GM12892 (cell line): ENCODE data around the gene BLMH. TPM values are rescaled to one million over a fixed set of nuclear protein-coding genes. Genes with fewer than 3 reads are reported as not detected.
A peak's percentile ranks its signal among the peaks of the same experiment; 100 is the strongest.

Experiments
- DNase-seq: peaks from one replicate; pipeline ENCODE4 v3.0.0; 2011; ENCODE audit not compliant: insufficient read length
- FAIRE-seq: peaks from 2 replicates; lab custom pipeline; 2011; peaks lifted over from hg19 to GRCh38; lab: Jason Lieb, UNC
- POLR2A ChIP-seq: IDR thresholded peaks from 2 replicates; pipeline ENCODE4 v1.6.1; 2011; ENCODE audit warnings: low read depth, low read length, control low read depth
- POLR2AphosphoS5 ChIP-seq: IDR thresholded peaks from 2 replicates; pipeline ENCODE4 v1.6.1; 2011; ENCODE audit warnings: low read depth, low read length, control low read depth
- TAF1 ChIP-seq: IDR thresholded peaks from 2 replicates; pipeline ENCODE4 v1.6.1; 2011; ENCODE audit warnings: low read depth, mild to moderate bottlenecking, control low read depth, low read length, borderline replicate concordance
- polyA plus RNA-seq: library from polyadenylated mRNA; unstranded; fragments of >200 nt; gene quantifications from one replicate; pipeline ENCODE4 v1.2.1, GENCODE V29; 2012; ENCODE audit warnings: missing spikeins, inconsistent platforms; ENCODE audit not compliant: missing spikeins

The BLMH gene, protein sequence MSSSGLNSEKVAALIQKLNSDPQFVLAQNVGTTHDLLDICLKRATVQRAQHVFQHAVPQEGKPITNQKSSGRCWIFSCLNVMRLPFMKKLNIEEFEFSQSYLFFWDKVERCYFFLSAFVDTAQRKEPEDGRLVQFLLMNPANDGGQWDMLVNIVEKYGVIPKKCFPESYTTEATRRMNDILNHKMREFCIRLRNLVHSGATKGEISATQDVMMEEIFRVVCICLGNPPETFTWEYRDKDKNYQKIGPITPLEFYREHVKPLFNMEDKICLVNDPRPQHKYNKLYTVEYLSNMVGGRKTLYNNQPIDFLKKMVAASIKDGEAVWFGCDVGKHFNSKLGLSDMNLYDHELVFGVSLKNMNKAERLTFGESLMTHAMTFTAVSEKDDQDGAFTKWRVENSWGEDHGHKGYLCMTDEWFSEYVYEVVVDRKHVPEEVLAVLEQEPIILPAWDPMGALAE
- 35.6 TPM for polyA plus RNA-seq

DNA sequence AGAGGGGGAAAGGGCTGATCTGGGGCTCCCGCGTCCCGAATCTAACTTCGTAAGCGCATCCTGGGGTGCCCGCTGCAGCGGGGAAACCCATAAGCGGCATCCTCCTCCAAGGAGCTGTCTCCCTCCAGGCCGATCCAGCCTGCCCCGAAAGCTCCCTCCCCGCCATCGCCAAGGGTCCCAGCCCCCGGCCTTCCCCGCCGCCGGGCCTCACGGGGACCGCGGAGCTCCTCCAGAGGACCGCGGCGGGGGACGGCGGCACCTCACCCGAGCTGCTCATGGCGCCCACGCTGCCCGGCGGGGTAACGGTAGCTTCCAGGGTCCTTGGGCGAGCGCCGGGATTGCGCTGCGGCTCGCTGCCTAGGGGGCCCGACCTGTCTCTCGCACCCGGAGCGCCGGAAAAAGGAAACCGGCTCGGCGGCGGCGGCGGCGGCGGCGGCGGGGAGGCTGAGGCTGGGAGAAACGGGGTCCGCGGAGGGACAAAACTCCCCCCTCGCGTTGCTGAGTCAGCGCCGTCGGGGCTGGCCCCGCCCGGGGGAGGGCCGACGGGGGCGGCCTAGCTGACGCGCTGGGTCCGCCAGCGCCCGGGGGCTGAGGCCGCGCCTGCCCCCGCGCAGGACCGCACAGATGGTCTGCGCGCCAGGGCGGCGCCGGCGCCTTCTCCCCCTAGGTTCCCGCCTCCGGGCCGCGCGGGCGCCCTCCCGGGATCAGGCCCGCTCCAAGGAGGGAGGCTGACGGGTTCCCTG is at the start of gene BLMH:
TSS of gene BLMH (minus strand) at position 402 of the 743 bp plus-strand sequence. CDS start at position 277, 125 bp downstream.
- TF ChIP-seq POLR2AphosphoS5 (no peak), POLR2A (peak; percentile 79), TAF1 (peak; percentile 50; the same call in 1 of the 2 replicates)
- peak; percentile 90 for DNase-seq
- FAIRE-seq, result peak; percentile 84

DNA sequence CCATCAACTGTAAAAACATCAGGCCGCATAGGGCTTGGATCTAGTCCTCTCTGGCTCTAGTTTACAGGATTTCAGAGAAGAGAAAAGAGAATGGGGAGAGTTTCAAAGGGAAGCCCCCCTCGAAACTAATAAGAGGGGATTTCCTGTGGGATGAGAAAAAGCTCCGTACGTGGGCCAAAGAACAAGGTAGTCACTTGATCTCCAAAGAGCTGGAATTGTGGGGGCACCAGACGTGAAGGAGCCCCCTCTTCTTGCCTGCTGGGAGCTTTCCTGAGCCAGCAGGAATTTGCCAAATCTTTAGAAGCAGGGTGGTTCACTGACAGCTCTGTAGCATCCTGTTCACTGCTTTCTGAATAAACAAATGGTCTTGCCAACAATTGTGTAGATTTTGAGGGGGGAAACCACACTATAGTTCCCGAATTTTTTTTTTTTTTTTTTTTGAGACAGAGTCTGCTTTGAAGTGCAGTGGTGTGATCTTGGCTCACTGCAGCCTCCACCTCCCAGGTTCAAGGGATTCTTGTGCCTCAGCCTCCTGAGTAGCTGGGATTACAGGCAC is 49.1 kb upstream of the BLMH start:
- FAIRE-seq (no peak), DNase-seq (no peak)
- TF ChIP-seq POLR2AphosphoS5, result no peak
- no peak for TF ChIP-seq POLR2A
- no peak for TF ChIP-seq TAF1

DNA sequence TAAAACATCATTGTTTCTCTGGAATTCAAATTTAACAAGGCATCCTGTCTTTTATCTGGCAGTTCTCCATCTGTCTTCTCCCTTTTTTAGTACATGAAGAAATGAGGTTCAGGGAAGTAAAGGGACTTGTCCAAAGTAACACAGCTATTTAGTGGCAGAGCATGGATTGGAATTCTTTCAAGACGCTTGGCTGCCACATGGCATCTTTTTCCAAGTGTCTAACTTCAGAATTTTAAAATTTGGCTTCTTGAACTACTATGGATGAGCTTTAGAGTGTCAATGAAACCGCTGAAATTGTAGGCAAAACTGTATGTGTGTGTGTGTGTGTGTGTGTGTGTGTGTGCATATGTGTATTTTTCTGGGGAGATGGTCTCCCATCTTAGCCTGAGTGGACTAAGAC is 47.3 kb upstream of the BLMH start:
- TF ChIP-seq POLR2AphosphoS5 (no peak), POLR2A (no peak), TAF1 (no peak)
- DNase-seq (no peak), FAIRE-seq (no peak)

DNA sequence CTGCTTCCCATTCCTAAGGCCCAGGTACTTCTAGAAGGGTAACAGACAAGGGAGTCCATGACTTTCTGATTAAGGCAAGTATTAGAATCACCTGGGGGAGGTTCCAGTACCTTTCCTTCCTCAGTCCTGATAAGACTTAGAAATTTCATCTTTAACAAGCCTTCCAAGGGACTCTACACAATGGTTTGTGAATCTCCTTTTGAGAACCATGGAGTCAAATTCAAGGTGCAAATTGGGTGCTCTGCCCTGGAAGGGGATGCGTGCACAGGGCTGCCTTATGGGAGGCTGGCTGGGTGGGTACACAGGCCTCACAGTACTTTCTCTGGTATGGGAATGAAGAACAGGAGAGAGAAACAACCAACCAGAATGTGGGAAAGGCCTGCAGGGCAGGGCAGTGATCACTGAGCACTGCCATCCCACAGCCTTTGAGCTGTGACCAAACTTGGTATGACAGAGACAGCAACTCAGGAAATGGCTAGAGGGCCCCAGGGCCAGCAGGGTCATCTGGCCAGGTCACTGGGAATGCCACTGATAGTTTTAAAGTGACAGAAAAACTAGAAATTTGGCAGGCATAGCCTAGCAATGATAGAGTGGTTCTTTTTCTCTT is 45.8 kb upstream of the BLMH start:
- DNase-seq (no peak), FAIRE-seq (no peak)
- TF ChIP-seq TAF1 (no peak), POLR2A (no peak), POLR2AphosphoS5 (no peak)

DNA sequence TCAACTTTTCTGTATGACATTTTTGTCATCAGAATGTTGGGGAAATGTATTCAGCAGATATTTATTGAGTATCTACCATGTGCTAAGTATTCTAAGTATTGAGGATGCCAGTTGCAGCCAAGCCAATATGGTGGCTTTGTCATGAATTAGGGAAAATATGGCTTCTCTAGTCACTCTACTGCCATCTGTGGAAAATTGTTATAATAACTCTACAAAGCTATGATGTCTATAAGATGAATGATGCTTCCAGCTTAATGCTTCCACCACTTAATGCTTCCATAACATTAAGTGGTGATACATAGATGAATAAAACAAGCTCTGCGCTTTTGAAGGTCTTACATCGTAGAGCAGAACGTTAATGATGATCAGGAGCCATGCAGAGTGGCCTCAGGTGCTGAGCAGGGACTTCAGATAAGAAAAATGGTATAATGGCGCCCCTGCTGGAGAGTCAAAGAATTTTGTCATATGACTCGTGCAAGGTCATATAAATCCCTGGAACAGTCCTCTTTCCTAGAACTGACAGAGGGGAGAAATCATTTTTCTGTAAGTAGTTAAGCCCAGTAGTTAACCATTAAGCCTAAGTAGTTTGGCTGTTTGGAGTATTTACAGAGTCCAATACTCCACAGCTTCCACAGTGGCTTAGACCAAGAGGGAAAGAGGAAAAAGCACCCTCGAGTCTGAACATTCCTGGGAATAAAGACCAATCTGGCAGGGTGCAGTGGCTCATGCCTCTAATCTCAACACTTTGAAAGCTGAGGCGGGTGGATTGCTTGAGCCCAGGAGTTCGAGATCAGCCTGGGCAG is 44.8 kb upstream of the BLMH start:
- no peak for DNase-seq
- TF ChIP-seq TAF1 (no peak), POLR2AphosphoS5 (no peak), POLR2A (no peak)
- FAIRE-seq, result peak; percentile 82

DNA sequence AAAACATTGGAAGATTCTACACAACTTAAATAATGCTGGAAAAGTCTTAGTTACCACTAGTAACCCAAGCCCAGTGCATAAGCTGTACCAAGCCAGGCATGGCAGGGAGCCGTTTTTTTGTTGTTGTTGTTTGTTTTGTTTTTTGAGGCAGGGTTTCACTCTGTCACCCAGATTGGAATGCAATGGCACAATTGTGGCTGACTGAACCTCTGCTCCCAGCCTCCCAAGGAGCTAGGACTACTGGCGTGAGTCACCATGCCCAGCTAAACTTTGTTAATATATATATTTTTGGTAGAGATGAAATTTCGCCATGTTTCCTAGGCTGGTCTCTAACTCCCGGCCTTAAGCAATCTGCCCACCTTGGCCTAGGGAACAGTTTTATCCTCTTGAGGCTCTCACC is 42.7 kb upstream of the BLMH start:
- FAIRE-seq (no peak), DNase-seq (no peak)
- TF ChIP-seq POLR2AphosphoS5 (no peak), POLR2A (no peak), TAF1 (no peak)

DNA sequence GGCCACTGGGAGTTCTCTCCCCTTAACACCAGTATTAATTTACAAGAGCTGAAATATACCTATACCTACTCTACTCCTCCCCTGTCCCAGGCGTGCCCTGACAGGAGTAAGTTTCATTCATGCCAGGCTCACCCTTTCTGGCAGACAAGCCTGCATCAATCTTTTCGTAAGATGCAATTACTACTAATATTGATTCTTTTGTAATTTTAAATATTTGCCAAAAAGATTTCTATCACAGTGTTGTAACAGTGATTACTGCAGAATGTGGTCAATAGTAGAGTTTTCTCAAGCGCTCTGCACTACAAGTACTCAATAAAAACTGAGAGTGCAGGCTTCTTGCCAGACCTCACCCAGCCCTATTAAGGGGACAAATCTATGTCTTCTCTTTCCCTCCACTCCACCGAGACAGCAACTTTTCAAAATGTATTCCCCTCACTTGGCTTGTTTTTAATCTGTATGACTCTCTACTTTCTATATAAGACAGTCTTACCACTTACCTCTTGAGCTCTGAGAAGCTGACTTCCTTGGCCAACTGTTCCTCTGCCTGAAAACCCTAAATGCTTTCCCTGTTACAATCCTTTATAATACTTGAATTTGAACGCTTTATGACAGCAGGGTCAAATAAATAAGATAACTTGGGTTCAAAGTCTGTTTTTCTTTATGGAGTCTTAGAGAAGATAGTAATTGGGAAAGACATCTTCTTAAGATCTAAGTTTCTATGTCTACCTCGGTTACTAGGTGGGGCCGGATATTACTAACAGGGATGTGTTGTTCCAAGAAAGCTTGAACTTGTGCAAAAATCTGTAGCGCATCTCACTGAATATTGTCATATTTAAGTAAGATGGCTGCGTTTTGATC is 42.0 kb upstream of the BLMH start, which contains the start of gene TMIGD1:
TSS of gene TMIGD1 (minus strand) at position 555 of the 858 bp plus-strand sequence. CDS start 1,924 bp downstream, outside the sequence.
- no peak for DNase-seq
- no peak for TF ChIP-seq POLR2AphosphoS5
- no peak for TF ChIP-seq TAF1
- no peak for TF ChIP-seq POLR2A
- FAIRE-seq, result no peak

DNA sequence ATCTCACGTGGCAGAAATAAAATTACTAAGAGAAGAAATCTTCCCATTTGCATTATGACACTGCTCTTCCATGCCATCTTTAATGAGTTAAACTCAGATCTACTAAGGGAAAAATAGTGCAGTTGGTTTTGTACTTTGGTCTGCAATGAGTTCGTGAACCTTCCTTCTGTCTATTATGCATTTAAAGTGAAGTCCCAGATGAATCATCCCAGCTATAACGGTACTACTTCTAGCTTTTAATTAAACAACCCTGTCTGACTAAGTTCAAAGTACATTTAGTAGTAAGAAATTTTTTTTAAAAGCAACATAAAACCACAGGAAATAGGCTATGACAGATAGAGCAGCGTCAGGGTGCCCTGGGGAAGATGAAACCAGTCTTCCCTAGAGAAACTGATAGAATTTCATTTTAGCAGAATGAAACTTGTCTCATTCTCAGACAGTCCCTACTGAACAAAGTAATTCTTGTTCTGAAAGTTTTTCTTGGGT is 40.4 kb upstream of the BLMH start:
- FAIRE-seq (peak; percentile 9), DNase-seq (no peak)
- TF ChIP-seq POLR2A (no peak), POLR2AphosphoS5 (no peak), TAF1 (no peak)

DNA sequence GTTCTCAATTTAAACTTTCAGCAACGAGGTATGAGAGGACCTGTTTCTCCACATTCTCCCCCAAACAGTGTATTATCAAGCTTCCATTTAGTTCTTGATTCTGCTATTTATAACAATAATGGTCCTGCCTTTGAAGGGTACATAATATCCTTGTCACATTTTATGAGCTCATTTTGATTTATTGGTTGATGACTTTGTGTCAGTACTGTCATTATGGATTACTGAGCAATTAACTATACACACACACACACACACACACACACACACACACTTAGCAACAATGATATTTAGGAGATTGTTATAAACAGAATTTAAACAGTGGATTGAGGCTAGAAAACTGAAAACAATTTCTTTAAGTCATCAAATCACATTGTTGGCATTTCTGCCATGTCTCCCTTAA is 35.1 kb upstream of the BLMH start:
- no peak for DNase-seq
- TF ChIP-seq POLR2A (no peak), TAF1 (no peak), POLR2AphosphoS5 (no peak)
- FAIRE-seq, result peak; percentile 27

DNA sequence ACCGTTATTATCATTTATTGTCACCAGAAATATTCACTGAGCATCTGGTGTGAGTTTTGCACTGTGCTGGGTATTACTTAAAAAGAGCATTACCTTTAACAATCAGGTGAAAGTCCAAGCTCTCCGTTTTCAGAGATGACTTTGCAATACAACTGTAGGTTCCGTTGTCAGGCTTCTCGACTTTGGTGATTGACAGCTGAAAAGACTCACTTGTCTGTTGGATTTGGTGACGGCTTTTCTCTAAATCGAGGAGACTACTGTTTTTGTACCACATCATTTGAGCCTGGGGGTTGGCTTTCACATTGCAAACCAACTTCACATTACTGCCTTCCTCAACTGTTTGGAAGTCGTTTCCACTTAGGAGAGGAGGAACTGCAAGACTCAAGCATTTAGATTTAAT is 33.0 kb upstream of the BLMH start:
- FAIRE-seq (no peak), DNase-seq (no peak)
- TF ChIP-seq POLR2AphosphoS5 (no peak), TAF1 (no peak), POLR2A (no peak)
